OCI-LY3 (cell line): ENCODE results near the gene FAM241B.

Source experiments
- CTCF ChIP-seq: fragments of 200-600, 300-600 bp; sonication (generic); IDR thresholded peaks from 2 replicates; pipeline ENCODE4 v1.5.1; 2014; ENCODE audit warnings: antibody characterized with exemption, low read length, low read depth
- EZH2phosphoT487 ChIP-seq: fragments of 200-600 bp; shearing (Covaris generic); IDR thresholded peaks from 2 replicates; pipeline ENCODE4 v1.6.1; 2018; ENCODE audit warnings: antibody characterized with exemption, mixed run types, low read depth

- TF ChIP-seq EZH2phosphoT487, result no peak
- no peak for TF ChIP-seq CTCF
Measured at GRCh38 chr10:69630651-69631400, 779 bp downstream of the FAM241B start.
